Measurements from ENCODE around the gene SHISA4. TPM values are rescaled to one million over a fixed set of nuclear protein-coding genes. Genes with fewer than 3 reads are reported as not detected.

The SHISA4 gene
- polyA plus RNA-seq, 3 donors: 1.5 to 3.1 (median 2.3) TPM

GRCh38 chr1:201914456-201915235, 25.9 kb downstream of the SHISA4 start:
- TF ChIP-seq CTCF (IDR thresholded peaks at IDR 0.05): no peak
- WGBS (ENCODE audit: insufficient coverage): 90% methylated on average over 11 of the region's 14 CpGs
- H3K36me3 Mint-ChIP-seq: no peaks in the 10 kb centered on the region
- H3K27me3 Mint-ChIP-seq (ENCODE audit: low read depth in 3 of 3): peaks cover 6 to 13% (median 8%) of the 10 kb centered on the region in 3 donors
- Histone ChIP-seq H3K36me3 (replicated peaks in 1 of 2; ENCODE audit: control insufficient read depth in 1 of 2, insufficient read depth in 2 of 2, low read length in 2 of 2) (no peaks in the 10 kb centered on the region), H2AFZ (ENCODE audit: insufficient read depth, low read depth, low read length, poor library complexity, severe bottlenecking) (no peak overlapping the region), H3K27me3 (ENCODE audit: control insufficient read depth in 2 of 2, insufficient read depth in 2 of 2, low read length in 2 of 2) (no peaks in the 10 kb centered on the region), H3K4me1 (ENCODE audit: control insufficient read depth in 1 of 2, insufficient read depth in 2 of 2, low read length in 2 of 2) (no peaks in the 10 kb centered on the region), H4K20me1 (ENCODE audit: insufficient read depth, low read length) (no peaks in the 10 kb centered on the region), H3K79me2 (ENCODE audit: insufficient read depth, low read length) (no peaks in the 10 kb centered on the region), H3K27ac (ENCODE audit: low read depth in 1 of 2, low read length in 2 of 2) (no peak overlapping the region), H3K9ac (ENCODE audit: insufficient read depth, low read length, poor library complexity, severe bottlenecking) (no peak overlapping the region), H3K9me3 (replicated peaks in 1 of 2; ENCODE audit: control insufficient read depth in 1 of 2, insufficient read depth in 1 of 2, low read length in 2 of 2) (no peaks in the 10 kb centered on the region), H3K4me3 (replicated peaks in 1 of 3; ENCODE audit: low read depth in 2 of 3, low read length in 3 of 3) (no peak overlapping the region), H3K4me2 (replicated peaks; ENCODE audit: extremely low read depth, low read length, poor library complexity, severe bottlenecking) (no peak overlapping the region)
- no peaks in the 10 kb centered on the region for H3K4me1 Mint-ChIP-seq
- H3K9me3 Mint-ChIP-seq: no peaks in the 10 kb centered on the region
- H3K27ac Mint-ChIP-seq: no peak overlapping the region
- H3K4me3 Mint-ChIP-seq: no peak overlapping the region
- no peak for DNase-seq
- intact Hi-C loops (cut with micrococcal nuclease): no loop called here

- Histone ChIP-seq H3K27ac (ENCODE audit: low read depth in 1 of 2, low read length in 2 of 2) (no peak overlapping the region), H3K9me3 (replicated peaks in 1 of 2; ENCODE audit: control insufficient read depth in 1 of 2, insufficient read depth in 1 of 2, low read length in 2 of 2) (no peaks in the 10 kb centered on the region), H3K9ac (ENCODE audit: insufficient read depth, low read length, poor library complexity, severe bottlenecking) (no peak overlapping the region), H3K79me2 (ENCODE audit: insufficient read depth, low read length) (no peaks in the 10 kb centered on the region), H2AFZ (ENCODE audit: insufficient read depth, low read depth, low read length, poor library complexity, severe bottlenecking) (no peak overlapping the region), H3K4me2 (replicated peaks; ENCODE audit: extremely low read depth, low read length, poor library complexity, severe bottlenecking) (no peak overlapping the region), H3K27me3 (ENCODE audit: control insufficient read depth in 2 of 2, insufficient read depth in 2 of 2, low read length in 2 of 2) (no peaks in the 10 kb centered on the region), H3K36me3 (replicated peaks in 1 of 2; ENCODE audit: control insufficient read depth in 1 of 2, insufficient read depth in 2 of 2, low read length in 2 of 2) (no peaks in the 10 kb centered on the region), H3K4me3 (replicated peaks in 1 of 3; ENCODE audit: low read depth in 2 of 3, low read length in 3 of 3) (no peak overlapping the region), H4K20me1 (ENCODE audit: insufficient read depth, low read length) (no peaks in the 10 kb centered on the region), H3K4me1 (ENCODE audit: control insufficient read depth in 1 of 2, insufficient read depth in 2 of 2, low read length in 2 of 2) (no peaks in the 10 kb centered on the region)
- no peak overlapping the region for H3K27ac Mint-ChIP-seq
- no peaks in the 10 kb centered on the region for H3K36me3 Mint-ChIP-seq
- H3K9me3 Mint-ChIP-seq: peaks cover 0 to 9% (median 5%) of the 10 kb centered on the region in 7 donors
- no peak for TF ChIP-seq CTCF (IDR thresholded peaks at IDR 0.05)
- DNase-seq: no peak
- no peak overlapping the region for H3K4me3 Mint-ChIP-seq
- peaks cover 3 to 13% (median 5%) of the 10 kb centered on the region in 3 donors for H3K27me3 Mint-ChIP-seq (ENCODE audit: low read depth in 3 of 3)
- H3K4me1 Mint-ChIP-seq: no peaks in the 10 kb centered on the region
- 56% methylated on average over 10 of the region's 11 CpGs for WGBS (ENCODE audit: insufficient coverage)
- intact Hi-C loops (cut with micrococcal nuclease): no loop called here
Measured at GRCh38 chr1:201916649-201917249, 28.1 kb downstream of the SHISA4 start.
